Neural progenitor cell (in vitro differentiated cells): ENCODE results near the gene OCA2.

Experiments used
- CTCF ChIP-seq: fragments of 200-600 bp; sonication (generic); IDR thresholded peaks from 2 replicates; pipeline ENCODE4 v1.5.1; 2017; ENCODE audit warnings: antibody characterized with exemption, mild to moderate bottlenecking
- EZH2 ChIP-seq: fragments of 200-600 bp; sonication (generic); IDR thresholded peaks from 2 replicates; pipeline ENCODE4 v1.6.1; 2017; ENCODE audit warnings: antibody characterized with exemption, mild to moderate bottlenecking, moderate library complexity
- EZH2phosphoT487 ChIP-seq: fragments of 200-600 bp; sonication (generic); IDR thresholded peaks from 2 replicates; pipeline ENCODE4 v1.6.1; 2017; ENCODE audit warnings: antibody characterized with exemption

DNA sequence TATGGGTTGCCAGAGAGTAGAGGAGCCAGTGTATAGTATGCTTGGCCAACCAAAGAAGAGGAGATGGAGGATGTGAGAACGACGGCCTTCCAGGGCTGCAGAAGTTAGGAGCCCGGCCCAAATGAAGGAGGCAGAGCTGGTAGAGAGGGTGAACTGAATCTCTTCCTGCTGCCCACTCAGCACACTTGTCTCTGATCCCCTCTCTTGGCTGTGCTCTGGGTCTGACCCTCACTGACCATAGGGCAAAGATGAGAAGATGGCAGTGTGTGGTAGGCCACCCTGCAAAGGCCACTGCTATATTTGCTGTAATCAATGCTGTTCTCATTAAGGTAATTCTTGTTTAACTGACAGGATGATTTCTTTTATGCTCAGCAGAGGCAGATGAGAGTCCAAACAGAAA, 256.0 kb downstream of the OCA2 start:
- TF ChIP-seq CTCF: no peak
- no peak for TF ChIP-seq EZH2
- no peak for TF ChIP-seq EZH2phosphoT487
